ENCODE measurements around the gene LMTK3.

- TF ChIP-seq CTCF (IDR thresholded peaks at IDR 0.05) (peak in 1 of 6 experiments; percentile 15), POLR2A (IDR thresholded peaks at IDR 0.05) (peak; percentile 91 to 92)
Measured at GRCh38 chr19:48469289-48469881, 42.2 kb downstream of the LMTK3 start, which contains the start of gene CYTH2.
